Tibial artery (tissue), 4 donors: ENCODE data around the gene ZFYVE19.
A peak's percentile ranks its signal among the peaks of the same experiment; 100 is the strongest.

Experiments used
- DNase-seq, 2 donors: peaks; one replicate each; pipeline ENCODE4 v3.0.0-alpha.2; 2019
- H3K27ac ChIP-seq, 2 donors: fragments of 200-600 bp; sonication (generic) in 1 of 2; 1 replicate in 1 of 2; 2 replicates in 1 of 2; pipeline ENCODE4 v1.5.1; 2018 to 2019; ENCODE audit warnings: mild to moderate bottlenecking in 1 of 2
- H3K27me3 ChIP-seq, 2 donors: fragments of 200-600 bp; sonication (generic) in 1 of 2; one replicate each; pipeline versions ENCODE4 v1.5.1 to v1.6.0; 2016 to 2019
- H3K36me3 ChIP-seq, 3 donors: fragments of 200-600 bp; sonication (generic) in 2 of 3; one replicate each; pipeline ENCODE4 v1.5.1; 2016 to 2019; ENCODE audit warnings: mild to moderate bottlenecking in 2 of 3
- H3K4me1 ChIP-seq, 4 donors: fragments of 200-600 bp; sonication (generic) in 2 of 4; 1 replicate in 3 of 4; 2 replicates in 1 of 4; pipeline ENCODE4 v1.5.1; 2016 to 2019
- H3K4me3 ChIP-seq, 2 donors: fragments of 200-600 bp; sonication (generic) in 1 of 2; 1 replicate in 1 of 2; 2 replicates in 1 of 2; pipeline ENCODE4 v1.5.1; 2018 to 2019; ENCODE audit warnings: mild to moderate bottlenecking in 2 of 2
- H3K9me3 ChIP-seq, 3 donors: fragments of 200-600 bp; sonication (generic) in 1 of 3; one replicate each; pipeline ENCODE4 v1.5.1; 2016 to 2019
- CTCF ChIP-seq, 2 experiments: fragments of 200-600 bp in 1 of 2; fragments of 450-650 bp in 1 of 2; IDR thresholded peaks; one replicate each; pipeline ENCODE4 v1.5.1; 2017 to 2019; ENCODE audit warnings: antibody characterized with exemption in 2 of 2, mild to moderate bottlenecking in 1 of 2, moderate library complexity in 1 of 2
- intact Hi-C: fragments of 100-400 bp; cut with DNase I; formaldehyde crosslinking; loops from one replicate; pipeline ENCODE4 v1.15.0; 2023; ENCODE audit warnings: low total_unique reads

Gene ZFYVE19

DNA sequence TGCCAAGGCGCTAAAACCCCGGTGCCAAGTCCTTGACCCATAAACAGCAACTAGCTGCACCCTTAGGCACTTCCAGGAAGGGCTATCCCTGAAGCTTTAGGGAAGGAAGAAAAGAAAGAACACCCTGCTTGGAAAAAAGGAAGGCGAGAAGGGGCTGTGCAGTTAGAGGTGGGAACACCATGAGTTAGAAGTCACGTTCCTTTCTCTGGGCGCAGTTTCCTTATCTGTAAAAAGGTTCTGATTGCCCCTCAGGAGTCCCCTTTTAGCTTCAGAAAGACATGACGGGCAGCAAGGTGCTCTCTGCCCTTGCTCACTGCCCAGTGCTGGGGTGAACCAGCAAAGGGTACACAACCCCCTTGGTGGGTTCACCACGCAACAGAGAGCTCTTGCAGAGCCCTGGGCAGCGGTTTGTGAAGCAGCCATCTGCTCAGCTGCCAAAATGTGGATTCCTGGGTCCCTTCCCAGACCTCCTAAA is 42.2 kb upstream of the ZFYVE19 start:
- H3K27ac ChIP-seq, result peak overlapping the region; percentile 87 to 89
- no peak for DNase-seq
- intact Hi-C loops, result loop anchor here (5.0 kb wide), 1 partner anchor 128 kb away; the partner anchor contains the start of gene VPS18
- no peaks in the 10 kb centered on the region for H3K9me3 ChIP-seq
- peak overlapping the region; percentile 62 to 69 for H3K4me3 ChIP-seq
- H3K36me3 ChIP-seq, result peaks cover 0 to 24% (median 5%) of the 10 kb centered on the region in 3 donors
- TF ChIP-seq CTCF (IDR thresholded peaks at IDR 0.05), result no peak
- peaks cover 0 to 58% (median 27%) of the 10 kb centered on the region in 4 donors for H3K4me1 ChIP-seq
- no peaks in the 10 kb centered on the region for H3K27me3 ChIP-seq

DNA sequence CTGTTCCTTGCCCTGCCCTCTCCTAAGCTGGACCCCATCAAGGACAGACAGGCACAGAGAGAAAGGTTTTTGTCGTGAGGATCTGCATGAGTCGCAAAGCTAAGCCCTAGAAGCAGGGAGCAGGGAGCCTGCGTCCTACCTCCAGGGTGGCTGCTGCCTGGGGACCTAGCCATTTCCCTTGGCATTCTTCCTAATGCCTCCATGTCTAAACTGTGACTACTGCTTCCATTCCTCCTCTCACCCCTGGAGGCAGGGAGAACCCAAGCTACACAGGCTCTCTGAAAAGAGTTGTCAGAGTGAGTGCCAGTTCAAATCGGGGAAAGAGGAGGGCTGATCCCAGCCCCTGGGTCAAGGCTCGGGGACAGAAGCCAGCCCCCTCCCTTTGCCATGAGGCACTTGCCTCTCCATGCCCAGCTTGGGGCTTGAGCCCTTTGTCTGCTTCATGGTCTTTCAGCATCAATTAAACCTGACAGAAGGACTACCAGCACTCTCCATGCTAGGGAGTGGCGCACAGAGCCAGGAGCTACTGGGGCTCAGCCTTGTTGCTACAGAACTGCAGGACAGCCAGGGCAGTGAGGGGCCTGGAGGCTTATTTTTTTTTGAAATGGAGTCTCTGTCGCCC is 40.6 kb upstream of the ZFYVE19 start:
- H3K27ac ChIP-seq, result peak overlapping the region; percentile 87 to 89
- TF ChIP-seq CTCF (IDR thresholded peaks at IDR 0.05), result no peak
- H3K4me3 ChIP-seq, result no peak overlapping the region
- H3K9me3 ChIP-seq, result no peaks in the 10 kb centered on the region
- no peak for DNase-seq
- H3K36me3 ChIP-seq, result peaks cover 0 to 37% (median 5%) of the 10 kb centered on the region in 3 donors
- H3K27me3 ChIP-seq, result no peaks in the 10 kb centered on the region
- peaks cover 0 to 69% (median 27%) of the 10 kb centered on the region in 4 donors for H3K4me1 ChIP-seq
- intact Hi-C loops, result loop anchor here (5.0 kb wide), 1 partner anchor 126 kb away; the partner anchor contains the start of gene VPS18

DNA sequence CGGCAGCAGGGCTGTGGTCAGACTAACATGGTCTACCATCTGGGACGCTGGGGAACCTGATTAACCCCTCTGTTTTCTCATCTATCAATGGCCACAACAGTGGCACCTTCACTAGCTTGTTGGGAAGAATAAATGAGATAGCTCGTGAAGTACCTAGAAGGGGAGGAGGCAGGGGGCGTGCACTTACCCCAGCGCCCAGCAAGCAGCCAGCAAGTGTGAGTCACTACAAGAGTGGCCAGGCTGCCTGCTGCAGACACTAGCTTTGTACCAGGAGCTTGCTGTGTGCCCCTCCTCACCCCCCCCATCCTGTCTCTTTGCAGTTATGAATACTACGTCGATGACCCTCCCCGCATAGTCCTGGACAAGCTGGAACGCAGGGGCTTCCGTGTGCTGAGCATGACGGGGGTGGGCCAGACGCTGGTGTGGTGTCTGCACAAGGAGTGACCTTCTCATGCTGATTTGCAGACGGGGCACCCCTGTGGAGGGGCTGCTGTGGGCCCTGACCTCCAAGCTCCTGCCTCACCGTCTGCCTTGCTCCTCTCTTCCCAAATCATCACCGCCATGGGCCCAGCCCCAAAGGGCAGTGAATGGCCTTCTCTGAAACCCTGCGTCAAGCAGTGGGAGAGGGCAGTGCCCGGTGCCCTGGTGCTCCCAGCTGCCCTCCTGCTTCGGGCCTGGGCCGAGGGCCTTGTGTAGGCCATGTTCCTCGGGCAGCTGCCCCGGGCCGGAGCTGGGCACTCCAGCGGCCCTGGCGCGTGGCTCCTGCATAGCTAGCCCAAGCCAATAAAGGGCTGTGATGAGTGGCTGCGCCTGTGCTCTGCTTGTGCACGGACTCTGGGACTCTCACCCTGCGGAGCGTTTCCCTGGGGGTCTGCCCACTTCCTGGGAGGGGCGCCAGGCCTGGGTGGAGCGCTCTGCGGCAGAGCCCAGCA is 39.7 kb upstream of the ZFYVE19 start:
- H3K4me3 ChIP-seq, result no peak overlapping the region
- peak overlapping the region; percentile 87 to 89 for H3K27ac ChIP-seq
- no peak for TF ChIP-seq CTCF (IDR thresholded peaks at IDR 0.05)
- H3K4me1 ChIP-seq, result peaks cover 0 to 69% (median 27%) of the 10 kb centered on the region in 4 donors
- intact Hi-C loops, result loop anchor here (5.0 kb wide), 1 partner anchor 125 kb away; the partner anchor contains the start of gene VPS18
- H3K9me3 ChIP-seq, result no peaks in the 10 kb centered on the region
- peaks cover 0 to 46% (median 11%) of the 10 kb centered on the region in 3 donors for H3K36me3 ChIP-seq
- no peaks in the 10 kb centered on the region for H3K27me3 ChIP-seq
- no peak for DNase-seq

DNA sequence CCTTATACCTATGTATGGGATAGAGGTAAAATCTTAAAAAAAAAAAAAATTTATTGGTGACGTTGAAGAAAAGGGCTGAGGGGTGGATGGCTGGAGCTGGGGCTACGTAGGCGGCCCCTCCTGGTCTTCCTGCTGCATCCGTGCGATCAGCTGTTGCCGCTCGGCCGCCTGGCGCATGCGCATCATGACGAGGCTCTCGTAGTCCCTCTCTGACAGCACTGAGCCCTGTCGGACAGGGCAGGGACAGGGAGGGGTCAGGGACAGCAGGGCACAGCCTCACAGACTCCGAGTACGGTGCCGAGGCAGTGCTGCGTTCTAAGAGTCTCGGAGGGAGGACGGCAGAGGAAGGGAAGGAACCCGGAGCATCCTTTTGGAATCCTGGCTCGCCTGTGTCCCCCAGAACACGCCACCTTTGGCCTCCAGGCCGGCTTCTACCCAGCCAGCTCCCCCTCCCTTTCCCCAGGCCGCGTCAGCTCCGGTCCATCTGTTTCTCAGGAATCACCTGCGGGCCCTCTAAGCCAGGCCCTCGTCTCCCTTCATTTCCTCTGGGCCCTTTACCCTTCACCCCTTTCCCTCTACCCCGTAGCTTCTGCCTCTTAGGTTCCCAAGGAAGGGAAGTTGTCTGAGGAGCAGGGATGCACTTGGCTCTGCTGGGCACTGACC is 38.9 kb upstream of the ZFYVE19 start:
- intact Hi-C loops, result loop anchor here (5.0 kb wide), 1 partner anchor 124 kb away; the partner anchor contains the start of gene VPS18

More for the DNA sequence above, 38.9 kb upstream of the ZFYVE19 start:
- no peak for DNase-seq
- H3K36me3 ChIP-seq, result peaks cover 4 to 54% (median 19%) of the 10 kb centered on the region in 3 donors
- H3K4me1 ChIP-seq, result peaks cover 0 to 69% (median 25%) of the 10 kb centered on the region in 4 donors
- TF ChIP-seq CTCF (IDR thresholded peaks at IDR 0.05), result no peak
- no peak overlapping the region for H3K4me3 ChIP-seq
- no peaks in the 10 kb centered on the region for H3K9me3 ChIP-seq
- H3K27ac ChIP-seq, result no peak overlapping the region
- H3K27me3 ChIP-seq, result no peaks in the 10 kb centered on the region
